Mesodermal cell (in vitro differentiated cells): Measurements from ENCODE around the gene ORC3.

Source experiments
- H3K27ac ChIP-seq: 2 replicates; pipeline ENCODE4 v1.7.0; 2013; ENCODE audit warnings: mild to moderate bottlenecking, low read depth, low read length, moderate library complexity; ENCODE audit not compliant: severe bottlenecking
- H3K36me3 ChIP-seq: 2 replicates; pipeline ENCODE4 v1.7.1; 2013; ENCODE audit warnings: mild to moderate bottlenecking, low read length, moderate library complexity; ENCODE audit not compliant: control insufficient read depth, insufficient read depth
- H3K4me1 ChIP-seq: one replicate; pipeline ENCODE4 v1.7.1; 2013; ENCODE audit warnings: mild to moderate bottlenecking, low read length; ENCODE audit not compliant: insufficient read depth, control insufficient read depth, poor library complexity, severe bottlenecking
- H3K4me3 ChIP-seq: 2 replicates; pipeline ENCODE4 v1.7.0; 2013; ENCODE audit warnings: low read length, control low read depth, mild to moderate bottlenecking; ENCODE audit not compliant: insufficient read depth, poor library complexity, severe bottlenecking; ENCODE audit errors: extremely low read depth
- H3K9me3 ChIP-seq: 2 replicates; pipeline ENCODE4 v1.7.1; 2013; ENCODE audit warnings: mild to moderate bottlenecking, low read length, moderate library complexity; ENCODE audit not compliant: control insufficient read depth
- WGBS, 2 experiments: methylation state at CpG; one replicate each; pipeline ENCODE4 v1.1.5; 2013; ENCODE audit warnings: missing lambda C conversion rate in 2 of 2; ENCODE audit not compliant: insufficient coverage in 2 of 2; 5-methylcytosine and 5-hydroxymethylcytosine counted together

Gene ORC3

DNA sequence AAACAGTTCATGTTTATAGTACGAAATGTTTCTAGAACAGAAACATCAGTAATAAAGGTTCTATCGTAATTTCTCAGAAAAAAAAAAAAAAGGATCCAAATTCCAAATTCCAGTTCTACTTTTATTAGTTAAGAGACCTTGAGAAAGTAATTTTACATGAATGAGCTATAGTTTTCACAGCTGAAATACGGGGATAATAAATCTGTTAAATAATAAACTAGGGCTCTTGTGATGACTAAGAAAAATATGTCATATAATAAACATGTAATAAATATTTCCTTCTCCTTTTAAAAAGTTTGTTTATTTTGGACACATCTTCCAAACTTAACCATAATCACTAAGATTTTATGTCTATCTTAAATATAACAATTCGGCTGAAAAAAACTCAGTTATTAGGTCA lies 17.9 kb upstream of the ORC3 start:
- Histone ChIP-seq H3K4me1 (peaks cover 9% of the 10 kb centered on the region), H3K4me3 (no peak overlapping the region), H3K36me3 (peaks cover 37% of the 10 kb centered on the region), H3K9me3 (no peaks in the 10 kb centered on the region), H3K27ac (no peak overlapping the region)
- no CpG with 5 or more reads among the region's 4 CpGs for WGBS, 2 experiments

DNA sequence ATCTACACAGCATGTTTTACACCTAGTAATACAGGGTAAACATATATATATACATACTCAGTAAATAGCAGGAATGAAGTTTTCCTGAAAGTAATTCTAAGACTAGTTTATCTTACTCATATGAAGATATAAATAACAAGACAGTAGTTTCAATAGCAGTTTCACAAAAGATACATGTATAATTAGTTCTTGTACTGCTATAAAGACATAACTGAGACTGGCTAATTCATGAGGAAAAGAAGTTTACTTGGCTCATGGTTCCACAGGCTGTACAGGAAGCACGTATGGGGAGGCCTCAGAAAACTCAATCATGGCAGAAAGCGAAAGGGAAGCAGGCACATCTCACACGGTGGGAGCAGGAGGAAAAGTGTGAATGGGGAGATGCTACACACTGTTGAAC lies 17.1 kb upstream of the ORC3 start:
- no peaks in the 10 kb centered on the region for H3K9me3 ChIP-seq
- H3K27ac ChIP-seq, result no peak overlapping the region
- no peak overlapping the region for H3K4me3 ChIP-seq
- 89 to 98% methylated on average over 3 of the region's 3 CpGs for WGBS, 2 experiments
- H3K36me3 ChIP-seq, result peaks cover 42% of the 10 kb centered on the region
- H3K4me1 ChIP-seq, result peaks cover 9% of the 10 kb centered on the region

DNA sequence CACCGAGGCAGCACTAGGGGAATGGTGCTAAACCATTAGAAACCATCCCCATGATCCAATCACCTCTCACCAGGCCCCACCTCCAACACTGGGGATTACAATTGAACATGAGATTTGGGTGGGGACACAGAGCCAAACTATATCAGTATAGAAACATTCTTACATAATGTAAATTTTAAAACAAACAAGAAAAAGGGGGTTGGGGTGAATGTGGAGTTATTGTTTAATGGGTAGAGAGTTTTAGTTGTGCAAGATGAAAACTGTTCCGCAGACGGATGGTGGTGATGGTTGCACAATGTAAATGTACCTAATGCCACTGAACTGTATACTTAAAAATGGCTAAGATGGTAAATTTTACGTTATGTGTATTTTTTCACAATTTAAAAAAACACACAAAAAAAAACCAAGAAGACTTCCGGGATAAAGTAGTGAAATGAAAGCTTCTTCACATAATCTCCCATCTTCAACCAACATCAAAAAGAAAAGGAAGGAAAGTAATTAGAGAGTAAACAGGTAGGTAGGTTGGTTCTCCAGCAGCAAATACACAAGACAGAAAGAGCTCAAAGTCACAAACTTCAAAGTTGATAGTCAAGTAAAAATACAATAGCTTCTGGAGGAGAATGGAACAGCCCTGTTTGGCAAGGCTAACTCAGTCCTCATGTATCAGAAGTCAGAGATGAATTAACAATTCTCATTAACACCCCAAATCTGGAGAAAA lies 16.5 kb upstream of the ORC3 start:
- Histone ChIP-seq H3K27ac (no peak overlapping the region), H3K4me1 (peaks cover 9% of the 10 kb centered on the region), H3K4me3 (no peak overlapping the region), H3K36me3 (peaks cover 41% of the 10 kb centered on the region), H3K9me3 (no peaks in the 10 kb centered on the region)
- 100% methylated on average over 1 of the region's 5 CpGs; no CpG with 5 or more reads in 1 of the 2 experiments for WGBS, 2 experiments

DNA sequence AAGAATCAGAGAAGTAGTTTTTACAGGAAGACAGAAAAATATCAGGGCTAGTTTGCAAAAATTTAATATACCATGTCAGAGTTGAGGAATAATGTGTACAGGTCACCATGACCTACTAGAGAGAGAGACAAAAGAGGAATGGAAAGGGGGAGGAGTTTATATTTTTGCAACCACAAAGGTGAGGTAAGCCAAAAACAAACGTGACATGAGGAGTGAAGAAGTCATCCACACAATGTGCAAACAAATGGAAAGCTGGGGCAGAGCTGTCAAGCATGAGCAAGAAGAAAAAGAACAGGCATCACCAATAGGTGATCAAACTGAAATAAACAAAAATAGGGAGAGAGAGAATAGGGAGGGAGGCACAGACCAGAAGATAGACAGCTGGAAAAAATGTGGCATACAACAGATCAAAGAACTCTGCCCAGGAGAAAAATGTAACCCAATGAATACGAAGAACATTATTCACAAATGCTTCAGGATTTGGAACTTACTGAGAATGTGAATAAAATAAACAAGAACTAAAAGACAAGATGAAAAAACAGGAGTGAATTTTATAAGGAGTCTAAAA lies 15.6 kb upstream of the ORC3 start:
- WGBS, 2 experiments, result 50 to 80% methylated on average over 1 of the region's 2 CpGs
- Histone ChIP-seq H3K27ac (no peak overlapping the region), H3K4me1 (peaks cover 9% of the 10 kb centered on the region)

DNA sequence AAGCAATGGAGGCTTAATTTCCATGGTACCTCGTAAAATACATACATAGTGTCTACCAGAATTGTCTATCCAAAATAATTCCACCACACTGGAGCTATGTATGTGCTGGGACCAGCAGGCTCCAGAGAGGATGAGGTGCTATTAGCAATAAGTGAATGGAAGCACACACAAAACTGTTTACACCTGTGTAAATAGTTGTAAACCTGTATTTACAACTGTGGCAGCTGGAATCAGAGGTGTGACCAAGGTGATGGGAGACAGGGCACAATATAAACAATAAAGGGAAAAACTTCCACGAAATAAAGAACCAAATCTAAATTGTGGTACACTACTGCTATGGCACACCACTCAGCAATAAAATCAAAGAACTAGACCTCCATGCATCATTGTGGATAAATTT lies 14.5 kb upstream of the ORC3 start:
- peaks cover 9% of the 10 kb centered on the region for H3K4me1 ChIP-seq
- H3K27ac ChIP-seq, result no peak overlapping the region
- WGBS, 2 experiments, result no CpG with 5 or more reads among the region's 2 CpGs
- peaks cover 51% of the 10 kb centered on the region for H3K36me3 ChIP-seq
- no peaks in the 10 kb centered on the region for H3K9me3 ChIP-seq
- no peak overlapping the region for H3K4me3 ChIP-seq

More for the DNA sequence above, 15.6 kb upstream of the ORC3 start:
- Histone ChIP-seq H3K36me3 (peaks cover 44% of the 10 kb centered on the region), H3K4me3 (no peak overlapping the region), H3K9me3 (no peaks in the 10 kb centered on the region)

DNA sequence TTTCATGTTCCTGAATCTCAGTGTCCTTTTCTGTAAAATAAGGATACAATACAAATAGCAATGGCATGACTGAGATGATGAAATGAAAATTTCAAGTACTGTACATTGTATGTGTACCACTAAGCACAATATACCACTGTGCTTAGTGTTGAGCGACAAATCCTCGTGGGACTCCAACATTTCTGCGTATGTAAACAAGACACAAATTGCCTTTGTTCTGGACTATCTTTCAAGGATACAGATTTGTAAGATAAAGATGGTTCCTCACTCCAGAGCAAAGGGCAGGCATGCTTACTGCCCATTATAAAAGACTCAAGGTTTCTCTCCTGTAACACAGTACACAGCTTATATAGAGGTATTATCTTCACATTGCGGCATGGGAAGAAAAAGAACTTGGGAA lies 6.1 kb upstream of the ORC3 start:
- Histone ChIP-seq H3K4me1 (peaks cover 5% of the 10 kb centered on the region), H3K4me3 (no peak overlapping the region), H3K9me3 (no peaks in the 10 kb centered on the region), H3K27ac (no peak overlapping the region), H3K36me3 (peaks cover 83% of the 10 kb centered on the region)
- 100% methylated on average over 2 of the region's 4 CpGs; no CpG with 5 or more reads in 1 of the 2 experiments for WGBS, 2 experiments

DNA sequence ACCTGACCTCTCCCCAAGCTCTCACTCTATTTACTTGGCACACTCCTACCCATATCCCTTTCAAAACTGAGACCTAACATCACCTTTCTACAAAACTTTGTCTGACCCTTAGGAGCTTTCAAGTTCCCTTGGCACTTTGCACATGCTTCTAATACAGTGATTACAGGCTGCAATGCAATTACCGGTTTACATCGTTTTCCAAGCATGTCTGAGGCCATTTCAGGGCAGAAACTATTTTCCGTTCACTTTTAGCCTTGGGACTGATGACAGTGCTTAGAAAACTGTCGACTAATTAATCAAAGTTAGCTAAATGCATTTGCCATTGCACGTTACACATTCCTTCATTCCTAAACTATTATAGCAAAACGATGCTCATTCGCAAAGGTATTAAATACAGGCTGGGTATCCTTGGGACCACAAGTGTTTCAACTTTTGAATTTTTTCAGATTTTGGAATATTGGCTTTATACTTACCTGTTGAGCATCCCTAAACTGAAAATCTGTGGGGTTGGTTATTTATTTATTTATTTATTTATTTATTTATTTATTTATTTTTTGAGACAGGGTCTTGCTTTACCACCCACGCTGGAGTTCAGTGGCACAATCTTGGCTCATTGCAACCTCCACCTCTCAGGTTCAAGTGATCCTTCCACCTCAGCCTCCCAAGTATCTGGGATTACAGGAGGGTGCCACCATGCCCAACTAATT lies 3.4 kb upstream of the ORC3 start:
- Histone ChIP-seq H3K27ac (no peak overlapping the region), H3K4me1 (peaks cover 9% of the 10 kb centered on the region), H3K9me3 (no peaks in the 10 kb centered on the region), H3K36me3 (peaks cover 57% of the 10 kb centered on the region), H3K4me3 (no peak overlapping the region)
- 92 to 93% methylated on average over 6 to 7 of the region's 8 CpGs for WGBS, 2 experiments

DNA sequence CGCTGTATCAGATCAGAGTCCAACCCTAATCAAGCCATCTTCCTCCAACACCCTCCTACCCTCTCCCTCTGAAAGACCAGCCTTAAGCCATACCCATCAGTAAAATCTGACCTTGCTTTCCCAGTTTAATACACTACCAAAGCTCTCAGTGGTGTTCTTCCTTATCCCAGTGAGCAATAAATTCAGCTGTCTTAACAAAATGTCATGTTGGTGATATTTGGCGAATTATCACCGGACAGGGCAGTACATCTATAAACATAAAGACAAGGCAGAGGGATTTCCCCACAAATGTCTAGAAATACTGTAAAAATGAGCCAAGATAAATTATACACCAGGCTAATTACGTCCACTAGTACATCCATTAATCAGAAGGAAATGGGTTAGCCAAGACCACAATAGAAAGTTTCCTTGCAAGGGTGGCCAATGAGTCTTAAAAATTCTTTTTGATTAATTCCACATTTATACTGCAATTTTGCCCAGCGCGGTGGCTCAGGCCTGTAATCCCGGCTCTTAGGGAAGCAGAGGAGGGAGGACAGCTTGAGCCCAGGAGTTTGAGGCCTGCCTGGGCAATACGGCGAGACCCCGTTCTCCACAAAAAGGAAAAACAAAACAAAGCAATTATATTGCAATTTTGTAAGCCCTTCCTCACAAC lies 1.1 kb upstream of the ORC3 start:
- H3K4me1 ChIP-seq, result peaks cover 9% of the 10 kb centered on the region
- H3K36me3 ChIP-seq, result peaks cover 57% of the 10 kb centered on the region
- no peaks in the 10 kb centered on the region for H3K9me3 ChIP-seq
- peak overlapping the region; percentile 86 for H3K4me3 ChIP-seq
- no peak overlapping the region for H3K27ac ChIP-seq
- WGBS, 2 experiments, result 60 to 100% methylated on average over 1 to 5 of the region's 10 CpGs

DNA sequence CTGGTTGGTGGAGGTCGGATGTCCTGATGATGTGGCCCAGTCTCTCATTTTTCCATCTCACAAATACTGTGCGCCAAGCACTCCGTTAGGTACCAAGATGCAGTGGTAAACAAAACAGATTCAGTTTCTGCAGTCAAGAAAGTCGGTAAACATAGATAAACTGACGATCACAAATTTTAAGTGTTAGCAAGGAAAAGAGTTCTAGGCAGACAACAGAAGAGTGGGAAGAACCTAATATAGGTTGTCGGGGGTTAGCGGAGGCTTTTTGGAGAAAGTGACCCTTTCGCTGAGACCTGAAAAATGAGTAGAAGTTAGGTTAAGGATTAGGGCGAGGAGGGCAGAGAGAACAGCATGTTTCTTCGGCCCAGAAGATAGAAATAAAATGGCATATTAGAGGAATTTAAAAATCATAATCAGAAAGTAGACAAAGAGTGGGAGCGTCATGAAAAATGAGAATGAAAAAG lies 514 bp downstream of the ORC3 start:
- Histone ChIP-seq H3K9me3 (no peaks in the 10 kb centered on the region), H3K4me3 (peak overlapping the region; percentile 86), H3K4me1 (peaks cover 9% of the 10 kb centered on the region), H3K27ac (peak overlapping the region; percentile 73), H3K36me3 (peaks cover 49% of the 10 kb centered on the region)
- WGBS, 2 experiments, result 0 to 1% methylated on average over 6 to 10 of the region's 11 CpGs

DNA sequence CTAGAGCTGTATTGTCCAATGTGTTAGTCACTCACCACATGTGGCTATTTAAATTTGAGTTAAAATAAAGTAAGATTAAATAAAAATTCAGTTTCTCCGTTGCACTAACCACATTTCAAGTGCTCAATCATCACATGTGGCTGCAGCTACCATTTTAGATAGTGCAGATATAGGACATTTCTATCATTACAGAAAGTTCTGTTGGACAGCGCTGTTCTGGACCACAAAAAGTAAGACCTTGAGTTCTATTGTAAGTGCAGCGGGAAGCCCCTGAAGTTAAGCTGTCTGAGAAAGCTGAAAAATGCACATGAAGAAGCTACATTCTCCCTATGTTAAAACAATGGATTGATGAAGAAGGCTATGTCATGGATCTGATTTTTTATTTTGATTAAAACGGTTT lies 1.1 kb downstream of the ORC3 start:
- H3K27ac ChIP-seq, result no peak overlapping the region
- WGBS, 2 experiments, result 87 to 89% methylated on average over 1 to 2 of the region's 4 CpGs
- H3K36me3 ChIP-seq, result peaks cover 49% of the 10 kb centered on the region
- no peaks in the 10 kb centered on the region for H3K9me3 ChIP-seq
- H3K4me3 ChIP-seq, result peak overlapping the region; percentile 86
- H3K4me1 ChIP-seq, result peaks cover 9% of the 10 kb centered on the region
